Measurements from ENCODE around the gene NUMB.
"Not testable (repeated sequence)": the region's sequence is repeated elsewhere in the genome, so short reads cannot be mapped to it uniquely, and the experiment has no call there.

Gene NUMB

GRCh38 chr14:73418227-73418626 is 40.1 kb downstream of the NUMB start:
- no peak overlapping the region for H3K4me3 ChIP-seq (ENCODE audit: low read length in 2 of 2)
- H3K36me3 ChIP-seq (ENCODE audit: control insufficient read depth in 2 of 2, insufficient read depth in 2 of 2, low read length in 2 of 2): peaks cover 3% of the 10 kb centered on the region in 2 donors
- no peaks in the 10 kb centered on the region for H3K9me3 ChIP-seq (ENCODE audit: control insufficient read depth in 2 of 2, low read length in 2 of 2)
- H3K4me1 ChIP-seq (ENCODE audit: control insufficient read depth, insufficient read depth, low read length): peaks cover 2% of the 10 kb centered on the region
- H3K27ac ChIP-seq (ENCODE audit: low read length): no peak overlapping the region
- H3K27me3 ChIP-seq (ENCODE audit: control insufficient read depth in 1 of 2, insufficient read depth in 2 of 2, low read length in 2 of 2): no peaks in the 10 kb centered on the region
- no peak overlapping the region for H3K9ac ChIP-seq (ENCODE audit: low read length in 2 of 2)

- not testable (repeated sequence) for H3K4me3 ChIP-seq (ENCODE audit: low read length in 2 of 2); H3K9me3 ChIP-seq (ENCODE audit: control insufficient read depth in 2 of 2, low read length in 2 of 2); H3K9ac ChIP-seq (ENCODE audit: low read length in 2 of 2); H3K27ac ChIP-seq (ENCODE audit: low read length); H3K27me3 ChIP-seq (ENCODE audit: control insufficient read depth in 1 of 2, insufficient read depth in 2 of 2, low read length in 2 of 2); H3K36me3 ChIP-seq (ENCODE audit: control insufficient read depth in 2 of 2, insufficient read depth in 2 of 2, low read length in 2 of 2); H3K4me1 ChIP-seq (ENCODE audit: control insufficient read depth, insufficient read depth, low read length)
These were observed 52.1 kb downstream of the NUMB start for GRCh38 chr14:73406248-73406647.

GRCh38 chr14:73403181-73403752 is 55.1 kb downstream of the NUMB start:
- H3K27ac ChIP-seq (ENCODE audit: low read length): no peak overlapping the region
- H3K9ac ChIP-seq (ENCODE audit: low read length in 2 of 2): no peak overlapping the region
- no peaks in the 10 kb centered on the region for H3K9me3 ChIP-seq (ENCODE audit: control insufficient read depth in 2 of 2, low read length in 2 of 2)
- no peaks in the 10 kb centered on the region for H3K4me1 ChIP-seq (ENCODE audit: control insufficient read depth, insufficient read depth, low read length)
- no peaks in the 10 kb centered on the region for H3K27me3 ChIP-seq (ENCODE audit: control insufficient read depth in 1 of 2, insufficient read depth in 2 of 2, low read length in 2 of 2)
- H3K4me3 ChIP-seq (ENCODE audit: low read length in 2 of 2): no peak overlapping the region
- no peaks in the 10 kb centered on the region for H3K36me3 ChIP-seq (ENCODE audit: control insufficient read depth in 2 of 2, insufficient read depth in 2 of 2, low read length in 2 of 2)

- Histone ChIP-seq H3K27ac (ENCODE audit: low read length) (no peak overlapping the region), H3K9me3 (ENCODE audit: control insufficient read depth in 2 of 2, low read length in 2 of 2) (no peaks in the 10 kb centered on the region), H3K36me3 (ENCODE audit: control insufficient read depth in 2 of 2, insufficient read depth in 2 of 2, low read length in 2 of 2) (no peaks in the 10 kb centered on the region), H3K4me1 (ENCODE audit: control insufficient read depth, insufficient read depth, low read length) (no peaks in the 10 kb centered on the region), H3K4me3 (ENCODE audit: low read length in 2 of 2) (no peak overlapping the region), H3K27me3 (ENCODE audit: control insufficient read depth in 1 of 2, insufficient read depth in 2 of 2, low read length in 2 of 2) (no peaks in the 10 kb centered on the region), H3K9ac (ENCODE audit: low read length in 2 of 2) (no peak overlapping the region)
These were observed 55.8 kb downstream of the NUMB start for GRCh38 chr14:73402579-73402978.

- Histone ChIP-seq H3K27ac (ENCODE audit: low read length) (no peak overlapping the region), H3K9me3 (ENCODE audit: control insufficient read depth in 2 of 2, low read length in 2 of 2) (no peaks in the 10 kb centered on the region), H3K27me3 (ENCODE audit: control insufficient read depth in 1 of 2, insufficient read depth in 2 of 2, low read length in 2 of 2) (no peaks in the 10 kb centered on the region), H3K4me1 (ENCODE audit: control insufficient read depth, insufficient read depth, low read length) (no peaks in the 10 kb centered on the region), H3K36me3 (ENCODE audit: control insufficient read depth in 2 of 2, insufficient read depth in 2 of 2, low read length in 2 of 2) (no peaks in the 10 kb centered on the region), H3K9ac (ENCODE audit: low read length in 2 of 2) (no peak overlapping the region), H3K4me3 (ENCODE audit: low read length in 2 of 2) (no peak overlapping the region)
These were observed 60.5 kb downstream of the NUMB start for GRCh38 chr14:73397810-73398209.

- no peak overlapping the region for H3K4me3 ChIP-seq (ENCODE audit: low read length in 2 of 2)
- no peak overlapping the region for H3K9ac ChIP-seq (ENCODE audit: low read length in 2 of 2)
- H3K4me1 ChIP-seq (ENCODE audit: control insufficient read depth, insufficient read depth, low read length): no peaks in the 10 kb centered on the region
- no peaks in the 10 kb centered on the region for H3K27me3 ChIP-seq (ENCODE audit: control insufficient read depth in 1 of 2, insufficient read depth in 2 of 2, low read length in 2 of 2)
- H3K27ac ChIP-seq (ENCODE audit: low read length): no peak overlapping the region
- H3K36me3 ChIP-seq (ENCODE audit: control insufficient read depth in 2 of 2, insufficient read depth in 2 of 2, low read length in 2 of 2): no peaks in the 10 kb centered on the region
- H3K9me3 ChIP-seq (ENCODE audit: control insufficient read depth in 2 of 2, low read length in 2 of 2): no peaks in the 10 kb centered on the region
These were observed 64.0 kb downstream of the NUMB start for GRCh38 chr14:73394317-73394716.

- H3K9ac ChIP-seq (ENCODE audit: low read length in 2 of 2): no peak overlapping the region
- no peaks in the 10 kb centered on the region for H3K27me3 ChIP-seq (ENCODE audit: control insufficient read depth in 1 of 2, insufficient read depth in 2 of 2, low read length in 2 of 2)
- no peak overlapping the region for H3K27ac ChIP-seq (ENCODE audit: low read length)
- H3K9me3 ChIP-seq (ENCODE audit: control insufficient read depth in 2 of 2, low read length in 2 of 2): no peaks in the 10 kb centered on the region
- H3K4me1 ChIP-seq (ENCODE audit: control insufficient read depth, insufficient read depth, low read length): no peaks in the 10 kb centered on the region
- H3K4me3 ChIP-seq (ENCODE audit: low read length in 2 of 2): no peak overlapping the region
- H3K36me3 ChIP-seq (ENCODE audit: control insufficient read depth in 2 of 2, insufficient read depth in 2 of 2, low read length in 2 of 2): no peaks in the 10 kb centered on the region
These were observed 65.0 kb downstream of the NUMB start for GRCh38 chr14:73393375-73393774.

- H3K4me1 ChIP-seq (ENCODE audit: control insufficient read depth, insufficient read depth, low read length): no peaks in the 10 kb centered on the region
- no peaks in the 10 kb centered on the region for H3K36me3 ChIP-seq (ENCODE audit: control insufficient read depth in 2 of 2, insufficient read depth in 2 of 2, low read length in 2 of 2)
- no peak overlapping the region for H3K9ac ChIP-seq (ENCODE audit: low read length in 2 of 2)
- no peak overlapping the region for H3K27ac ChIP-seq (ENCODE audit: low read length)
- H3K4me3 ChIP-seq (ENCODE audit: low read length in 2 of 2): no peak overlapping the region
- no peaks in the 10 kb centered on the region for H3K9me3 ChIP-seq (ENCODE audit: control insufficient read depth in 2 of 2, low read length in 2 of 2)
- no peaks in the 10 kb centered on the region for H3K27me3 ChIP-seq (ENCODE audit: control insufficient read depth in 1 of 2, insufficient read depth in 2 of 2, low read length in 2 of 2)
These were observed 65.8 kb downstream of the NUMB start for GRCh38 chr14:73392329-73393257.

- not testable (repeated sequence) for H3K36me3 ChIP-seq (ENCODE audit: control insufficient read depth in 2 of 2, insufficient read depth in 2 of 2, low read length in 2 of 2); H3K9me3 ChIP-seq (ENCODE audit: control insufficient read depth in 2 of 2, low read length in 2 of 2); H3K4me3 ChIP-seq (ENCODE audit: low read length in 2 of 2); H3K27ac ChIP-seq (ENCODE audit: low read length); H3K27me3 ChIP-seq (ENCODE audit: control insufficient read depth in 1 of 2, insufficient read depth in 2 of 2, low read length in 2 of 2); H3K4me1 ChIP-seq (ENCODE audit: control insufficient read depth, insufficient read depth, low read length); H3K9ac ChIP-seq (ENCODE audit: low read length in 2 of 2)
These were observed 70.5 kb downstream of the NUMB start for GRCh38 chr14:73387860-73388259.

- H3K27me3 ChIP-seq (ENCODE audit: control insufficient read depth in 1 of 2, insufficient read depth in 2 of 2, low read length in 2 of 2): no peaks in the 10 kb centered on the region
- no peak overlapping the region for H3K27ac ChIP-seq (ENCODE audit: low read length)
- no peak overlapping the region for H3K9ac ChIP-seq (ENCODE audit: low read length in 2 of 2)
- H3K9me3 ChIP-seq (ENCODE audit: control insufficient read depth in 2 of 2, low read length in 2 of 2): peaks cover 0 to 9% of the 10 kb centered on the region in 2 donors
- H3K4me3 ChIP-seq (ENCODE audit: low read length in 2 of 2): no peak overlapping the region
- no peaks in the 10 kb centered on the region for H3K36me3 ChIP-seq (ENCODE audit: control insufficient read depth in 2 of 2, insufficient read depth in 2 of 2, low read length in 2 of 2)
- no peaks in the 10 kb centered on the region for H3K4me1 ChIP-seq (ENCODE audit: control insufficient read depth, insufficient read depth, low read length)
These were observed 72.0 kb downstream of the NUMB start for GRCh38 chr14:73386342-73386741.

GRCh38 chr14:73385021-73385420 is 73.3 kb downstream of the NUMB start:
- H3K27ac ChIP-seq (ENCODE audit: low read length); H3K4me1 ChIP-seq (ENCODE audit: control insufficient read depth, insufficient read depth, low read length); H3K4me3 ChIP-seq (ENCODE audit: low read length in 2 of 2); H3K9ac ChIP-seq (ENCODE audit: low read length in 2 of 2); H3K27me3 ChIP-seq (ENCODE audit: control insufficient read depth in 1 of 2, insufficient read depth in 2 of 2, low read length in 2 of 2); H3K36me3 ChIP-seq (ENCODE audit: control insufficient read depth in 2 of 2, insufficient read depth in 2 of 2, low read length in 2 of 2); H3K9me3 ChIP-seq (ENCODE audit: control insufficient read depth in 2 of 2, low read length in 2 of 2): not testable (repeated sequence)

All from stomach smooth muscle (tissue), 2 donors.